PC-9 (cell line): ENCODE results near the gene ASCL2.

ENCODE experiments used
- CTCF ChIP-seq: fragments of 200-600 bp; sonication (generic); conservative IDR thresholded peaks from 2 replicates; pipeline ENCODE4 v1.6.1; 2017; ENCODE audit warnings: mixed run types, antibody characterized with exemption, mild to moderate bottlenecking, moderate library complexity
- EZH2 ChIP-seq: fragments of 200-600 bp; sonication (generic); IDR thresholded peaks from 2 replicates; pipeline ENCODE4 v1.8.0; 2017; ENCODE audit warnings: antibody characterized with exemption, low read depth

DNA sequence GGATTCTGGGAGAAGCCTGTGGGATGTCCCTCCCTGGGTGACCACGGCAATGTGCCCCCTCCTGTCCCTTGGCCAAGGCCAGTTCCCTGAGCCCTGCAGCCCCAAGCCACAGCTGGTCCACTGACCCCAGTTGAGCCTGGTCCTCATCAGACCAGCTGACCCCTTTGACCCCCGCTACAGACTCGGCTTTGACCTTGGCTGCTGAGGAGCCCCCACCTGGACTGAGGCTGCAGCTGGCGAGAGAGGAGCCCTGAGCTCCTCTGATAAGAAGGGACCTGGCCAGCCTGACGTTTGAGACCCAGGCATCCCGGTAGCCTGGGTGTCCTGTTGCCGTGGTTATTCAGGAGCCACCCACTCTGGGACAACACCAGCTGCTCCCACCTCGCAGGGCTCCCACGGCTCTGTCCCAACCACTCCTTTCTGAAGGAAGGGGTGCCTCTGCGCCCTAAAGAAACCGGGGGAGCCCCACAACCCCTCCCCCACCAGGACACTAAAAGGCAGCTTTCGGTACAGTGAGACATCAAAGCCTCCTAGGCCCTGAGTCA, 3.0 kb downstream of the ASCL2 start:
- no peak for TF ChIP-seq CTCF
- TF ChIP-seq EZH2, result no peak
